Fibroblast of skin of abdomen (primary cell): Measurements from ENCODE around the gene GRXCR1.

Experiments used
- DNase-seq: peaks from one replicate; pipeline ENCODE4 v3.0.0-alpha.2; 2013

GRXCR1 gene

DNA sequence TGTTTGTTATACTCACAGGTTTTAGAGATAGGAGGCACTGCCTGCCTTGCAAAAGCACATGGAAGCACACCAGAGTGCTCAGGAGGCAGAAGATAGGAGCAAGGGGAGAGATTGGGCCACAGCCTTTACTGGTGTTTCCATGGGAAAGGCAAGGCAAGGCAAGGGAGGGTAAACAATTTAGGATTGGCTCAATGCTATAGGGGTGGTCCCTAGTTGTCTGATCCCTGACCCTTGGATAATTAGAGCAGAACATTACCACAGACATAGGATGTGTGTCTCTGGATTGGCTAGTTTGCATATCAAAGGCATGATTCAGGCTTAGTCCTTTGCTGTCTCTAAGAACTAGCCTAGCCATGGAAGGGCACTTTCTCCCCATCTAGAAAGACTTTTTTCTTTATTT, 36.1 kb downstream of the GRXCR1 start:
- no peak for DNase-seq

DNA sequence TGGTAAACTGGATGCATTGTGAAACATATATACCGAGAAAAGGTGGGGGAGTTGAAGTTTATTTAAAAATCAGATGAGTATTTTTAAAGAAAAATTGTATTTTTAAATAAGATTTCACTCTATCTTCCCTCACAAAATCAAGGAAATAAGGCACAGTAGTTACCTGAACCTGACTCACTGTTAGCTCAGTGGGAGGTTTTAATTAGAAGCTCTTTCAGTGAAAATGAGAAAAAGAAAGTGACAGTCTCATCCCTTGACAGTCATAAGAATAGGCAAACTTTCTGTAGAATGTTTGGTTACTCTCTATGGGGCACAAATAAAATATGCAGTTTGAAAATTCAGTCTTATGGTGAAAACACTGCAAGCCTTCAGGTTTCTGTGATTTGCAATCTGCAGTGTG, 49.7 kb downstream of the GRXCR1 start:
- no peak for DNase-seq

DNA sequence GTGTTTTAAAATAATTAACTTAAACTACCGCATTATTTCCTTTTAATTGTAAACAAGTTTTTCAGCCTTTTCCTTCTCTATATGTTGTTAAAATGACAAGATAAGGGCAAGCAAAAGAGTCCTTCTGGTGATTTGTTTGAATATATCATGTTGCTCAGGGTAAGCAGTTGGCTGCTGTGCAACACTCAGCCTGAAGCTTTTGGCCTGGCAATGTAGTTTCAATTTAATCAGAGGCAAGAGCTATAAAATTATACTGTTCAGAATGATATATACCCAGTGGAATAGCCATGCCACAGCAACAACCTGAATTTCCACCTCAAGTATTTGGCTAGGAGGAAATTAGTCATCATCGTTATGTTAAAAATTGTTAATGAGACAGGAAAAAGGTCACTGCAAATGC, 53.4 kb downstream of the GRXCR1 start:
- DNase-seq: no peak

DNA sequence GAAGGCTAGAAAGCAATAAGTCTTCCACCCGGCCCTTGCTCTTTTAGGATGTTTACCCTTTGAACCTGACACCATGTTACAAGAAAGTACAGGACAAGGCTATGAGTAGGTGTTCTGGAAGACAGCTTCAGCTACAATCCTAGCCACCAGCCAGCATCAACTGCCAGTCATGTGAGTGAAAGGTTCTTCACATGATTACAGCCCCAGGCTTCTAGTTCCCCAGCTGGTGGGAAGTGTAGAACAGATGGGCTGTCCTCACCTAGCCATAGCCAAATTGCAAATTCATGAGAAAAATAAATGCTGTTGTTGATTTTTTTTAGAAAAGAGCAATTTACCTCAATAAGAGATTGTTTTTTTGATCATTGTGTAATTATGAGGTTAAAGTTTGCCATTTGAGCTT, 60.8 kb downstream of the GRXCR1 start:
- DNase-seq: no peak

DNA sequence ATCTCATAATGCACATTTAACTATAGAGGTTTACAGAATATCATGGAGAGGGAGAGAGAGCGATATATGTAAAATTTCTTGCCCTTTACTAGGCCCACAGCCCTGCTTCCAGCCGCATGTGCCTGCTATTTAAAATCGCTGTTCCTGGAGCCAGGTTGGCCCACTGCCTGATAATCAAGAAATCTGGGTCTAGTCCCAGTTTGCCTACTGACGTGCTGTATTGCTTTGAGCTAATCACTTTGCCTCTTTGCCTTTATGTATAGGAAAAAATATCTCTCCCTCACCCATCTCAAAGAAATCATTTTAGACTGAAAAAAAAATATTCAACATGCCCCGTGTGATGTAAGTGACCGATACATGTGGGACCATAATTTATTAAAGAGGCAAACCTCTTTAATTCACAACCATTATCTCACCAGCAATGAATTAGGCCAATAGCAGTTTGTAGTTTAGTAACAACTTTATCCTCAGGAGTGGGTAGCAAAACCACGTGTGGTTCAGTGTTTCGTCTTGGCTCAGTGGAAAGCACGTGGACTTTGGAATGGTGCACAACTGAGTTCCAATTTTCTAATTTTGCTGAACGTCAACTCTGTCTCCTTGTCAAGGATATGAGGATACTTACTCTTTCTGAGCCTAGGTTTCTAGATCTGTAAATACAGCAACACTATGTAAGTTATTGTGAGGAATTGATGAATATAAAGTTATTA, 62.6 kb downstream of the GRXCR1 start:
- no peak for DNase-seq

DNA sequence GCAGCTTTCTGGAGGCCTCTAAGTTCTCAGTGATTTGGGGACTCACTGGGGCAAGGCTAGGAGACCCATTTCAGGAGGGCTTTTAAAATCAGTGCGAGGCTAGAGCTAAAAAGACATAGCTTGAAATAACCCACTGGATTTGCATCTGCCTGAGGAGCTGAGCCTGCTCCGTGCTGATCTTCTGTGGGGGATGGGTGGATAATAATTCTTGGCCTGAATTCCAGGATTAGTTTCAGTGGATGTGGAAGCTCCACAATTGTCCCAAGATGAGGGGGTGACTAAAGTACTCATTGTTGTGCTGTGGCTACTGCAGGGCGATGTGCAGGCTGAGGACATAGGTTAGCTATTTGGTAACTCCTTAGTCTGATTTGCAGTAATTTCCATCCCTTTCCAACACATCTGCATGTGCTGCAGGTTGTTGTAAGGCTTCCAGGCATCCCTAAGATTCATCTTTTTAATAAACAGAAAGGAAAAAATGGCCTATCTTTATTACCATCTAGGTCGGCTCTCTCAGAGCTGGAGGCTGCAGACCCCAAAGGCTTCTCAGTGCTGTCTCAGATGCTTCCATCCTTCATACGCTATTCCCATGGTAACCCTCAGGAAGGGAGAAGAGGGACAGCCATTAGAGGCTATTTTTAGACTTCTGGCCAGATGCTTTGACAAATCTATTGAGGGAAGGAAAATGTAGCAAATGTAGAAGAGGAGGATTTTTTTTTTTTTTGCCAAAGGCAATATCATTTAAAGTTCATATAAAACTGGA, 63.4 kb downstream of the GRXCR1 start:
- DNase-seq: no peak

DNA sequence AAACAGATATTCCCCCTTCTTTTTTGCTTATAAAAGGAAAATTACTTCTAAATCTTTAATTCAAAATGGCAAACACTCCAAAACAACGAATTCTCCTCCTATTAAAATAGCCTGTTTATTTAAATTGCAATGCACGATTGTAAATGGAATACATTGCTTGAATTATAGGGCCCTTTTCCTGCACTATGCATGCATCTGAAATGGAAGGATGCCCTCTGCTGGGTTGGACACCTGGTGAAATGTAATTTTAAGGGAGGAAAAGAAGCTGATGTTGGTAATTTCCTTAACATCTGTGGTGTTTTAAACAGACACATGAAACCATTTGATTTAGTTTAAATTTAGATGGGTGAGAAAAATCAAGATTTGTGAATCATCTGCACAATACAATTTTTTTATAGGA, 72.8 kb downstream of the GRXCR1 start:
- DNase-seq: no peak

DNA sequence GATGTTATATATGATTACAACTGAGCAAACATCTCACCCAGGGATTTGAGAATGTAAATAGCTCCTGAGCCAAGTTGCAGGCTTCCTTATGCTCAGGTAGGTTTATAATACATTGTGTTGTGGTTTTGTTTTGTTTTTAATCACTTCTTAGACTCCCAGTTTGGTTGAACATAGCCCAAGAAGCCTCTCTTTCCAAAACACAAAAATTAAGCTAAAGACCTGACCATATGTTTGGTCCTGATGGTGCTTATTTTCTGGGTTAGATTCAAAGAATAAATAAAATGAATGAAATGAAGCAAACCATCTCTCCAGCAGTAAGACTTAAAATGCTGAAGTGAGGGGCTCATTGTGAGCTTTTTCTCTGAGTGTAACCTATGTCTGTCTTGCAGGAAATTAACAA, 93.5 kb downstream of the GRXCR1 start:
- DNase-seq: no peak

DNA sequence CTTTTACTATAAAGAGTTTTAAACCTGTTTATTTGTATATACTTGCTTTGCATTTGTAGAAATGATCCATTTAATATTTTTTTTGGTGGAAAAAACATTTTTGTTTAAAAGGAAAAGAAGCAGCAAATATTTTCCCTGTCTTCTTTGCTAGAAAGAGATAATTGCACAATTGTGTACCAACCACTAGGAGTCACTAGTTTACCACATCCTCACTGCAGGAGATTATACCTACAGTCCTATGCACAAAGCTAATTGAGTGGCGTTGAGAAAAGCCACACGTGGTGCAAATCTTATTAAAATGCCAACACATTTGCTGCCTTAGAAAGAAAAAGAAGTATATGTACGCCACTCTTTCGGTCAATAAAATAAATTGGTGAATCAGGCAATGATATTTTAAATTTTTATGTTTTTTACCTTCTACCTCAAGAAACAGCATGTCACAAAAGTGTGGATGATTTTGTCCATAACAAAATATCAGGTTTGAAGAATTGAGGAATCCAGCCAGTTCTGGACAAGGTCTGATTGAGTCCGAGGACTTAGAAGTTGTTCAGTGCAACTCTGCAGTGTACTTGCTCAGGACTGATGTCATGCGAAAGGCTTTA, 102.9 kb downstream of the GRXCR1 start:
- peak; percentile 3 for DNase-seq

DNA sequence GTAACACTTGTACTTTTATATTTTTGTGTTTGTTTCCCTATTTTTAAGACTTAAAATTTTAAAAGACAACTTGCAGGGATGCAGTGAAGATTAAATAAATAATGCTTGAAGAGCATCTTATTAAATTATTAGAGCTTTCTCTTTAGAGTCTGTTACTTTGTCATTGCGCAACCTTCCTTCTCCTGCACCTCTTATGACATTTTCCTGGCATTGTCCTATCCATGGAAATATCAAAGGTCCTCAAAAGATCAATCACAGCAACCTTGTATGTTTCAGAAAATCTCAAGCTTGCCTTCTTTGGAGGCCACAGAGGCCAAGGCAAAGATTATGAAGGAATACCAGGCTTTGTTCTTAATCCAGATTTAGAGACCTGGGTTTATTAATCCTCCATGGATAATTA, 116.3 kb downstream of the GRXCR1 start:
- no peak for DNase-seq

DNA sequence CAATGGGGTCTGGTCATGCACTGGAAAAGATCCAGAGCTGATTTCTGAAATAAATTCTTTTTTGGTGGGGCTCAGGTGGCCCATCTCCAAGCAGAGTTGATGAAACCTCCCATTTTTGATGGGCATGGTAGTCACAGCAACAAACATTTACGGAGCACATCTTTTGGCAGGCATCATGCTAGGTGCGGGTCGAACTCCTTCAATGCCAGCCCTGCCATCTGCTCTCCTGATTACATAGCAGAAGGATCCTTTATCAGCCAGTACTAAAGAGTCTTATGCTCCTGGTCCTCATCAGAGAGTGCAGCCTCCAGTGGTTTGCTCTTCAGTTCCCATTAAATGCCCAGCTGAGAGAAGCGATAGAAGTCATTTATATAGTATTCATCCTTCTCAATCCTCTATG, 121.7 kb downstream of the GRXCR1 start:
- no peak for DNase-seq

DNA sequence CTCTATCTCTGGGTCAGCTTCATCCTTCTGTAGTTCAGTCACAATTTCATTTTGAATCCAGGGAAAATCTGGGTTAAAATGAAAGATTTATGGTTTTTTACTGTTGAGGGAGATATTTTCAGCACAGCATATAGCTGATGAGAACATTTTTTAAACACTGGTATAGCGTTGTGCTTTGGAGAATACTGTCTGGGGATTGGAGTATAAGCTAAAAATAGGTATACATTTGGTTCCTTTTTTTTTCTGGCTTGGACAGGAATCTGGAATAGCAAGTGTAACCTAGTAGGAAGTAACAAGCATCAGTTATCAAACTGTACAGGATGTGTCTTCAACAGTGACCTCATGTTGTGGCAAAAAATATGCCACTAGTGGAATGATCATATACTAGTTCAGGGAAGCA, 149.1 kb downstream of the GRXCR1 start:
- DNase-seq: no peak

DNA sequence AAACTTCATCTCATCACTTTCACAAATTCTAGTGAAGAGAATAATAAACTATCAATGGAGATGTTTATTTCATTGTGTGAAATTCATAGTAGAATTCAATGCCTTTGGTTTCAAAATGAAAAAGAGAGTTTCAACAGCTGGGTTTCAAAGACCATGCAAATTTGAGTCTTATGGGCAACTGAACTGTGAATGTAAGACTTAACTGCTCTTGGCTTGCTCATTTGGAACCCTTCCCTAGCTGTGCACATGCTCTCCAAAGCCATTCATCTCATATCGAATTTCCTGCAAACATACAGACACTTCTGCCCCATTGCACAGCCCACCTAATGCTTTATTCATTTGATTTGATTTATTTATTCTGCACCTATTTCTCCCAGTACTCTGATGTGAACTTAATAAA, 154.5 kb downstream of the GRXCR1 start:
- no peak for DNase-seq

DNA sequence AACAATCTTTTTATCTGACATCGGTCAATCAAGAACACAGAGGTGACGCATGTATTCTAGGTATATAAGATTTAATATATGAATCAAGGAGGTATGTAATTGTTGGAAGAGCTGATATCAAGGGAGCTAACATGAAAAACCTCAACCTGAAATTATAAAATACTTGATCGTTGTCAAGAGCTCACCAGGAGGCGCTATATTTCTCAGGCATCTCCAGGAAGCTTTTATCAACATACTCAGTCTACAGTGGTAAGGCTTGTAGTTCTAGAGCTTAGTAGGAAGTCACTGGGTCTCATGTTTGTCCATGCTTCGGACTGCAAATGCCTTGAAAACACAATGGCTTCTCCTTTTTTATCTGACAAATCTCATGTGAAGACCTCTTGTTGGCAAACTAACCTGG, 156.1 kb downstream of the GRXCR1 start:
- no peak for DNase-seq

DNA sequence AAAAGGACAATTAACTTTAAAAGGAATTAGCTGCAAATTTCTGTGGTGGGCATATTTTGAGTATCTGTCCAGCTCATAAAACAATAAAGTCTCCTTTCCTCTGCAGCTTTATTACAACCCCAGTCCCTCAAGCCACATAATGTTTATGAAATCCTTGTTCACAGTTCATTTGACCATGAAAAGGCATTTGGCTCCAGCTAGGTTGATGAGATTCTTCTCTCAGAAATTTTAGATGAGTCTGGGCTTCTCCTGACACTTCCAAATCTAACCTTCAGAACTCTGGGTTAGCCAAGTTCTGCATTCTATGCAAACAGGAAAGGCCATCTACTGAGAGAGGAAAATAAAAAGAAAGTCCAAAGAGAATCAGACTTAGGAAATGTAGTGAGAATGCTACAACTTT, 156.8 kb downstream of the GRXCR1 start:
- no peak for DNase-seq

DNA sequence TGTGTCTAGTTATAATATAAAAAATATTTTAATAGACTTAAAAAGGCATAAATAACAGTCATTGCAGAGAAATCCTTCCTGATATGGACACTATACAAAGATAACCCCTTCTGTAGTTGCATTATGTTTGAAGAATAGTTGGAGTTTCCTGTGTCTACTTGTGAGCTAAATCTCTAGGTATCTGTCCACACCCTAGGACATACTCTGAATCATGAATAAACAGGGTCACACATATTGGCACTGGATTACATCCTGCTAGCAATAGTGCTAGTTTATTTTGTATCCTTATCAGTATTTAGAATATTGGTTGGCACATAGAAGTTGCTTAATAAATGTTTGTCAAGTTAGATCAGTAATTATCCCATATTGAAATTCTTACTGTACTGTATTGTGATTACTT, 173.9 kb downstream of the GRXCR1 start:
- no peak for DNase-seq

DNA sequence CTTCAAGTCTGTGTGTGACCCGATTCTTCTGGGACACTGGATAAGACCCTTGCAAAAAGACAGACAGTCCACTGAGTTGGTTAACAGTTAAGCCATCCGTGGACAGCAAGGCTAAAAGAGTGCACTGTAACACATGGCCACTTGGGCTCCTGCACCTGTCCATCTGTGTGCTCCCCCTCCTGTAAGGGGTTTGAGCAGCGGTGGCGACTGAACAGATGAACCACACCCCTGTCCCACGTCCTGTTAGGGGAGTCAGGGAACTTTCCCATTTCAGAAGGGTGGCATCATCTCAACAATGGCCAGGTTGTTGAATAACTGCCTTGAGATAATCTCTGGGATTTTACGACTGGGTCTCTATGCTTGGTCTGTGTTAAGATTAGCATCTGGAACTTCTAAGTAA, 178.6 kb downstream of the GRXCR1 start:
- no peak for DNase-seq
